Fibroblast of the conjunctiva (primary cell): ENCODE measurements around the gene TSHR.
"Not testable (repeated sequence)": the region's sequence is repeated elsewhere in the genome, so short reads cannot be mapped to it uniquely, and the experiment has no call there.

Experiments
- DNase-seq: peaks from one replicate; pipeline ENCODE4 v3.0.0-alpha.2; 2010; ENCODE audit warnings: low read depth

The TSHR gene

DNA sequence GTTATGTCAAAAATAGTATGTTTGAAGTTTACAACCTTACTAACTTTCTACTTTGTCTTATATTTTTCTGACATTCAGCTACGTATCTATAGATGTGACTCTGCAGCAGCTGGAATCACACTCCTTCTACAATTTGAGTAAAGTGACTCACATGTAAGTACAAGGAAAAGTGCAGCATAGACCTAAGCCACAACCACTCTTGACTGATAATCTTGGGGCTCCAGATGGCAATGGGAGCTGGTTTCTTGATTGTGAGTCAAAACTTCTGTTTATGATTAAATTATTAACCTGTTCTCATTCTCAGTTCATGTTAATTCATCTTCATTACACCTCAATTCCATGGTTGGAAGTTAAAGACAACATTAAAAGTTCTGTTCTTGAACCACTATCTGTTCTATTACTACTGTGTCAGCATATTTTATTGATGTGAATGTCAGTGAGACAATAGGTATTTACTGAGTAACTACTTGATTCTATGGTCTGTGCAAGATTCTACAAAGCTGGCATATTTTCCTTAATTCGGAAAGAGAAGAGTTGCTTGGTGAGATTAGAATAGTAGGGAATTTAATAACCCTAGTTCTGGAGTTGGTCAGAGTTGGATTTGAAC, 112.9 kb downstream of the TSHR start:
- DNase-seq: no peak

DNA sequence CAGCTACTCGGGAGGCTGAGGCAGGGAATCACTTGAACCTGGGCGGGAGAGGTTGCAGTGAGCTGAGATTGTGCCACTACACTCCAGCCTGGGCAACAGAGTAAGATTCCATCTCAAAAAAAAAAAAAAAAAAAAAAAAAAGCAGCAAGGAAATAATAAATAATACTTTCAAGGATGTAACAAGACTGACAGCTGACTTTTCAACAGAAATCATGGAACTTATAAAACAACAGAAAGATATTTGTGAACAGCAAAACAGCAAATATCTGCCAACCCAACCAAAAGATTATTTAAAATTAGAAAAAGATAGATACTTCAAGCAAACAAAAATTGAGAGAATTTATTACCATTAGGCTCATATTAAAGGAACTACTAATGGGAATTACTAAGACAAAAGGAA, 115.1 kb downstream of the TSHR start:
- DNase-seq: no peak

DNA sequence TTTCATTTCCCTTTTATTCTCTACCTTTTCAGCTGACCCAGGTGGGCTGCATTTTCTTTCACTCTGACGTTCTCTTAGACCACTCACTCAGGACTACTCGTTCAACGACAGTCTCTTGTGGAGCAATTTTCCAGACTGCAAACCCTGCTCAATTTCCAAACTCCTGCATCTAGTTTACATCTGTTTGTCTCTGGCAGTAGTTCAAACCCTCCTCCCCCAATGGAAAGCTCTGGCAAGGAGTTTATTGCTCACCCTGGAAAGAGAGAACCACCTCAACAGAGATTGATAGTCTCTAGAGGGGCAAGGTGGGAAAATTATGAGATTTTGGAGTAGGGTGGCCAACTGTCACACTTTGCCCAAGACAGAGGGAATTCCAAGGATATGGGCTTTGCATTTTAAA, 130.2 kb downstream of the TSHR start:
- DNase-seq: no peak

DNA sequence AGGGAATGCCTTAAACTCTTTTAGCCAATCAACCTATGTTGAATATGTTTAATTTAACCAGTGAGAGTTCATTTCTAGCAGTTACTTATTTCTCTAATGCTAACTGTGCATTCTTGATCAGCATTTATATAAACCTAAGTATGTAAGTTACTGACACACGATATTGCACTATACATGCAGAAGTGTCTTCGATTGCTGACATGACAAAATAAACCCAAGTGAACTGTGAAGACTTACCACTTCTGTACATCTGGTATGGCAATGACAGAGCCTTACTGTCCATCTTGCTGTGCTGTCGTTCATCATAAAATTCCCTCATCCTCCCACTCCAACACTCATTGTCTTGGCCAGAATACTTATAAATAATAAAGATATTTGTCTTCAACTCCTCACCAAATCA, 131.8 kb downstream of the TSHR start:
- DNase-seq: no peak

DNA sequence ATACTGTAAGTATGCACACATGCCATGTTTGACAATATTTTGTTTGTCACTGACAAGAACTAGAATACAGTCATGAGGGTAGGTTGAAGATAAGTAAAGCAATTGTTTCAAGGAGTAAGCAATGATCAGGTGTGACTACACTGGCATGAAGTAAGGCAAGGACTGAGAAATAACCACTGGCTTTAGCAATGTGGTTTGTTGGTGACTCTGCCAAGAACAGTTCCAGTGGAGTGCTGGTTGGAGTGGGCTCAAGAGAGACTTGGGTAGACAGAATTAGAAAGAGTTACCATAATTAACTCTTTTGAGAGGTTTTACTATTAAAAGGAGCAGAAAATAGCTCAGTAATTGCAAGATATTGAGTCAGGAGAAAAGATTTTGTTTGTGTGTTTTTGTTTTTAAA, 135.7 kb downstream of the TSHR start:
- no peak for DNase-seq

DNA sequence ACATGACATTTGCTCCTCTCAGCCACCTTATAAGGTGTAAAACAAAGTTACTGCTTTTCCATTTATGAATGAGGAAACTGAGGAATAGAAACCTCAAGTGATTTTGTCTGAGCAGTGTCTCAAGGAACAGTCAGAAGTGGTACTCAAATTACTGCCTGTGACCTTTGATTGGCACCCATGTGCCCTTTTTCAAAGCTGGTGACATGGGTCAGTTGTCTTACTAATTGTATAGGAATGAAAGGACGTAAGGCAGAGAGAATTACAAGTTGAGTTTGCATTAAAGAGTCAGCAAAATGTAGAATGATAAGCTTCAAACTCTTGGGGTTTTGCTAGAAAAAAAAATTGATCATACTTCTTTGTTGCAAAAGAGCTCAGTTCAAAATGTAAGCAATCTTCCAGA, 136.2 kb downstream of the TSHR start:
- no peak for DNase-seq

DNA sequence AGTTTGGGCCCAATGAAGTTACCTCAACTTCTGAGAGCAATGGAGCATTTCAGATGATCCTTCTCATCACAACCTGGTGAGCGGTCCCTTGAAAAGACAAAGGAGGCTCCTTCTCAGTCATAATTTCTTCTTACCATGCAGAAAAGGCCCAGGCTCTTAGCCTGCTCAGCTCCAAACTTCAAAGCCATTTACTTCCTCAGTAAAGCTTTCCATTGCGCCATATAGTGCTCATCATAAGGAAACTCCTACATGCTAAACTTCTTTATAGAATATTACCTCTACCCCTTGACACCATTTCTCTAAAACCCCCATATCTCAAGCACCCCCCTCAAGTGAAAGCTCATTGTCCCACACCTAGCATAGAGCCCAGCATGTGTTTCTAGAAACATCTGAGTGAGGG, 138.2 kb downstream of the TSHR start:
- DNase-seq: no peak

DNA sequence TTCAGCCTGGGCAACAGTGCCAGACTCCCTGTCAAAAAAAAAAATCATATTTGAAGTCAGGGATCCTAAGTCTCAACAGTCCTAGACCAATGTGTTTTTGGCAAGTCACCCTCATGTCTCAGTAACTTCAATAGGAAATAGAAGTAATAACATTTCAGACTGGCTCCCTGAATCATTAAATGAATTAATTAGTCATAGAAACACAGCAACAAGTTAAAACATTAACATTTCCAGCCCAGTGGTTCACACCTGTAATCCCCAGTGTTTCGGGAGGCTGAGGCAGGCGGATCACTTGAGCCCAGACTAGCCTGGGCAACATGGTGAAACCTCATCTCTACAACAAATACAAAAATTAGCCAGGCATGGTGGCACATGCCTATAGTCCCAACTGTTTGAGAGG, 140.1 kb downstream of the TSHR start:
- DNase-seq: no peak

DNA sequence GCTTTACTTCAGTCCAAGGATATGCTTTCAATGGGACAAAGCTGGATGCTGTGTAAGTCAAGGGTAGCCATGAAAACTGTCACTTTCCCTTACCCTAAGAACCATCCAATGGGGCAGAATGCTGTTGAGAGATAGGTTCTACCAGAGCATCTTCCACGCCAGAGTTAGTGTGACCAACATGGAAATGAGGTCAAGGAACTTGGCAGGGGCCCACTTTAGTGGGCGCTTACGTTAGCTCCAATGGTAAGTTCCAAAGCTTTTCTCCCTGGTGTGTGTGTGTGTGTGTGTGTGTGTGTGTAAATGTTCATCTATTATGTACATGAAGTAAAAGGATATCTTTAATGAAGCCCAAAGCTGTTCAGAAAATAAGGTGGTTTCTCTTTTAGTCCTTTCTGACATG, 141.2 kb downstream of the TSHR start:
- no peak for DNase-seq

DNA sequence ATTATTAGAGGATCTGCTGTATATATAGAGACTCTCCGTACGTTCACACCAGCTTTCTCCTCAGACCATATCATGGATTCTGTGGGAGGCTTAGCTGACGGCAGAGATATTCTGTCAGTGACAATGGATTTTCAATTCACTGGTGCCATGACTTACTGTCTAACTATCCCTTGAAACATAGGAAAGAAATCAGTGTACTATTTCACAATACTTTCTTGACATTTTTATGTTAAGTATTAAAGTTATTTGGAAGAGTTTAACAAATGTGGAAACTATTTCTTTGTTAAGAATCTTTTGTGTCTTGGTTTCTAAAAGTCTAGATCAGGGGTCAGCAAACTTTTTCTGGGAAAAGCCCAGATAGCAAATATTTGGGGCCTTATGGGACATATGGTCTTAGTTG, 146.8 kb downstream of the TSHR start:
- DNase-seq: no peak

DNA sequence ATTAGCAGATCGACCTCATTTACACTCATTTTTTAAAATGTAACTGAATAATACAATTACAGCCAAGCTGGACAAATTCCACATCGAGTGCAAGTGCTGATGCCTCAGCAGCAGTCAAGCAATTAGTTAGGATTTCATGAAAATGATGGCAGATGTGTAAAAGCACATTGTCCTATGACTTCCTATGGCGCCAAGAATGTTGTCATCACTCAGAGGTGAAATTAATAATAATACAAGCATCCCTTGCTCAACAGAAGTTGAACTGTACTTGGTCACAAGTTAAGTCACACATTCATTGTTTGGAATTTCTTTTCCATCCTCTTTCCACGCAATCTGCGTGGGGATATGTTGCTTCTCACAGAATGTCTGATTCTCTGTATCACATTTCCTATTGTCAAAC, 148.0 kb downstream of the TSHR start:
- DNase-seq: no peak

DNA sequence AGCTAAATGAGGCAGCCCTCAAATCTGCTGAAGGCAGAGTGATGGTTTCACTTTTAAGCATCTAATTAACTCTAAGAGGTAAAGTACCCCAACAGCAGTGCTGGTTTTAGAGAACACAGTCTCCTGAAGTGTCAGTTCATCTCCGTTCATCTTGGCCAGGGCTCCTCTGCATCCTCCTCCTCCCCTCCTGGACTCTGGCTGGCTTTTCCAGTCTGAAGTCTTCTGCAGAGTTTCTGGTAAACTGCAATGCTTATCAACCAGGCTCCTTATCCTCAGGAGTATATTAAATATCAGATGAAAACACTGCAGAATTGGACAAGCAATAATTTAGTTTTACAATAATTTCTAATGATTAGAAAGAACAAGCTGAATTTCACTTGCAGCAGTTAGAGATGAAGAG, 150.0 kb downstream of the TSHR start:
- no peak for DNase-seq

DNA sequence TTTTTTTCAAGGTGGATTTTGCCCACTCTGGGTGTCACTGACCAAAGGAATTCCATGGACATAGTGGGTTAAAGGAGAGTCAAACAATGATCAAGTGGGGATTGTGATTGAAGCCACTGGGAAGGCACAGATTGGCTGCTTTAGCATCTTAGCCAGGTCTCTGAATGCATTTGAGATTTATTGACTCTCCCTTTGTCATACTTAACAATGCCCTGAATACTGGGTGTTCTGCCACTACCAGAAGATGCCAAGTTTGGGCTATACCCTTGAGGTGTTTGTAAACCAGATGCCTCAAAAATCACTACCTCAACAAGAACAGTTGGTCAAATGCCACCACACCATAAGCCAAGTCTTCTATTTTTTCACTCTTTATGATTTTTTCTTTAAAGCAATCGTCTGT, 150.5 kb downstream of the TSHR start:
- DNase-seq: no peak

DNA sequence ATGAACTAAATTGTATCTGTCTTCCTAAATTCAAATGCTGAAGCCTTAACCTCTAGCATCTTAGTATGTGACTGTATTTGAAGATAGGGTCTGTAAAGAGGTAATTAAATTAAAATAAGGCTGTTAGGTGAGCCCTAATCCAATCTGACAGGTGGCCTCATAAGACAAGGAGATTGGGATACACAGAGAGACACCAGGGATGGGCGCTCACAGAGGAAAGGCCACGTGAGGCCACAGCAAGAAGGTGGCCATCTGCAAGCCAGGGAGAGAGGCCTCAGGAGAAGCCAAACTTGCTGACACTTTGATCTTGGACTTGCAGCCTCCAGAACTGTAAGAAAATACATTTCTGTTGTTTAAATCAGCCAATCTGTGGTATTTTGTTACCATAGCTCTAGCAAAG, 154.8 kb downstream of the TSHR start:
- no peak for DNase-seq

DNA sequence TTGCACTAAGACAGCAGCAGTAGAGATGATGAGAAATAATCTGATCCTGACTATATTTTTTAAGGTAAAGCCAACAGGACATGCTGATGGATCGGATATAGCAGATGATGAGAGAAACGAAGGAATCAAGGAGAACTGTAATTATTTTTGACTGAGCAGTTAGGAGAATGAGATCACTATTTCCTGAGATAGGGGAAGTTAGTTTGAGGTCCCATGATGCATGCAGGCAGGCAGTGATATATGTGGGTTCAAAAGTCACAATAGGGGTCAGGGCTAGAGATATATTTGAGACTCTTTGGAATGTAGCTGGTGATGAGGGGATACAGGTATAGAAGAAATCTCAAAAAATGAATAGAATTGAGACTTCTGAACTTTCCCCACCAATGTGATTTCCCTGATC, 157.8 kb downstream of the TSHR start:
- no peak for DNase-seq

DNA sequence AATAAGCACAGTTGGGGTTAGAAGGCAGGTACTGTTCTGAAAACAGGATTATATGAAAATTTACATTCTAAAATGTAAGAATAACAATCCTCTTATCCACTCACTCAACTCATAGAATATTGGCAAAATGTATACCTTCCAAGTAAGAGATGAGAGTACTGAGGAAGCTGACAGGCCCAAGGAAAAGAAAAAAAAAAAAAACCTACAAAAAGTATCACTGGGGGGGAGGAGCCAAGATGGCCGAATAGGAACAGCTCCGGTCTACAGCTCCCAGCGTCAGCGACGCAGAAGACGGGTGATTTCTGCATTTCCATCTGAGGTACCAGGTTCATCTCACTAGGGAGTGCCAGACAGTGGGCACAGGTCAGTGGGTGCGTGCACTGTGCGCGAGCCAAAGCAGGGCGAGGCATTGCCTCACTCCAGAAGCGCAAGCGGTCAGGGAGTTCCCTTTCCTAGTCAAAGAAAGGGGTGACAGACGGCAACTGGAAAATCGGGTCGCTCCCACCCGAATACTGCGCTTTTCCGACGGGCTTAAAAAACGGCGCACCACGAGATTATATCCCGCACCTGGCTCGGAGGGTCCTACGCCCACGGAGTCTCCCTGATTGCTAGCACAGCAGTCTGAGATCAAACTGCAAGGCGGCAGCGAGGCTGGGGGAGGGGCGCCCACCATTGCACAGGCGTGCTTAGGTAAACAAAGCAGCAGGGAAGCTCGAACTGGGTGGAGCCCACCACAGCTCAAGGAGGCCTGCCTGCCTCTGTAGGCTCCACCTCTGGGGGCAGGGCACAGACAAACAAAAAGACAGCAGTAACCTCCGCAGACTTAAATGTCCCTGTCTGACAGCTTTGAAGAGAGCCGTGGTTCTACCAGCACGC, 158.8 kb downstream of the TSHR start:
- DNase-seq: not testable (repeated sequence)

DNA sequence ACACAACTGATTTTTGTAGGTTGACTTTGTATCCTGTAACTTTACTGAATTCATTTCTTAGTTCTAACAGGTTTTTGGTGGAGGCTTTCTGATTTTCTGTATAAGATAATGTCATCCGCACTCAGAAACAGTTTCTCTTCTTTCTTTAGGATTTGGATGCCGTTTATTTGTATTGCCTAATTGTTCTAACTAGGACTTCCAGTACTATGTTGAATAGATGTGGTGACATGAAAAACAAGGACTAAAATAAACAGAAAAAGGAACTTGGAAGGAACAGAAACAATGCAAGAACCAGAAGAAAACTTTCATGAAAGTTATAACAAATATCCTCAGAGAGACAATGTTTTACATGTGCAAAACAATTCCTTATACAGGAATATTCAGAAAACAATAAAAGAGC, 165.1 kb downstream of the TSHR start:
- no peak for DNase-seq

DNA sequence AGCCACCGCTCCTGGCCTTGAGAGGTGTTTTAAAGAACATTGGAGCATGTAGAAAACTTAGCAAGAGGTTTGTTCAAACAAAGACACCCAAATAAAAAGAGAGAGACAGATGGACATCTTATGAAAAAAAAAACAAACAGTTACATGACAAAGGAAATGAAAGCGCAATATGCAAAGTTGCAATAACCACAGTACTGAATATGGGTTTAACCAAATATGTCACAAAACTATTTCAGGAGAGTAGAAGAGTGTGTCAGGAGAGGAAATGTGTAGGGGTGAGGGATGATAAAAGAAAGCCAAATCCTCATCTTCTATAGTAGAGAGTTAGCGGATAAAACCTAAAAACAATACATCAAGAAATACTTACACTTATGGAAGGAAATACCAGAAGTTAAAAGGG, 166.9 kb downstream of the TSHR start:
- DNase-seq: no peak

DNA sequence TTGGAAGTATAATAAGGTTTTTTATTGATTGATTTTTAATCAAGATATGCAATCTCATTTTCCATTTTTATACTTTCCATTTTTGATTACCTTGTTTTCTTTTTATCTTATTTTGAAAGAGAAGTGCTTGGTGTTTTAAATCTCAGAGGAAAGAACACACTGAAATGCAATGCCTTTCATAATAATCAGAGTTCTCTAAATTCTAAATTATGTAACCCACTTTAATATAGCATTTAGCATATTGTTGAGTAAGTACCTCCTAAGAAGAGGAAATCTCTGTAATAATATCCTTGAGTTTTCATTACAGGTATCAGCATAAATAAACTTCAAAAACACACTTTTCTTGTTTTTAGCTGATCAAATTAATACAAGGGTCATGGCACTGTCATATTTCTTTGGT, 168.4 kb downstream of the TSHR start:
- no peak for DNase-seq

DNA sequence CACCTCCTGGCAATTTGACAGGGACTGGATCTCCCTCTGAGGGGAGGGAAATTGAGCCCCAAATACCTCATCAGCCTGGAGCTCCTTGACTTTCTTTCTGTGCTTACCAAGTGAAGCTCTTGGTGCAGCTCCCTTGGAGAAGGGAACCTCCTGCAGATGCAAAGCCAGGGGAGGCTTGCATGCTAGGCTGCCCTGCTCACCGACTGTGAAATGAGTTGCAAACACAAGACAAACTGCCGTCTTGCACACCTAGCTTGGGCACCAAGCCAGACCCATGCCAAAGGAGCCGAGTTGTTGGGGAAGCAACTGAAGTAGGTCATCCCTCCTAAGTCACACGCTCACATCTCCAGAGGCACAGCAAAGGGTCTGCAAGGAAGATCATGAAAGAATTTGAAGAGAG, 170.1 kb downstream of the TSHR start:
- DNase-seq: no peak

DNA sequence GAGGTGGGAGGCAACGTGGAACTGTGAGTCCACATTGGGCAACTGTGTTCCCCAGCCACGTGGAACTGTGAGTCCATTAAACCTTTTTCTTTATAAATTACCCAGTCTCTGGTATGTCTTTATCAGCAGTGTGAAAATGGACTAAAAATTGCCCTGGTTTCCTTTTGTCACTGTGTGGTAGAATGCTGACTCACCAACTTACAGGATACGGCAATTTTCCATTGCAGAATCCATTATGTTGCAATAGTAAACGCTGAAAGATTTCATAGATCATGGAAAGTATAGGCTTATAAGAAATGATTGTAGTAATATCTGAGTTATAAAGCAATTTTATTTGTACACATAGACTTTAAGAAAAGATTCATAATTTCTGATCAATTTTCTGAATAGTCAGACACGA, 172.4 kb downstream of the TSHR start:
- no peak for DNase-seq

DNA sequence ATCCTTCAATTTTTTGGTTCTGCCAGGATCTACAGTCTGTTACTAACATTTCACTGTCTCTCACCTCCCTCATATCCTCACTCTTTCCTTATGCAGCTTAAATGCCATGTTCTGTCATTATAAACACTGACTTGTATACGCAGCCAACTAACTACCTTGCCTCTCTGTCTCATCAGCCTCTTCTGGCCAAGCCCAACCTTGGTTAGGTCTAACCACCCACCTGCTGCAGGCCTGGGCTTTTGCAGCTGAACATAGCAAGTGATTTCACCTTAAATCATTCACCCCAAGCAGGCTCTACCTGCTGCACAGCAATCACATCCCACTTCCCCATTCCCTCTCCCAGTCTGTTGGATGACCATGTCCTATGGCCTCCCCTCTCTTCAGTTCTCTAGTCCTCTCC, 173.8 kb downstream of the TSHR start:
- no peak for DNase-seq

DNA sequence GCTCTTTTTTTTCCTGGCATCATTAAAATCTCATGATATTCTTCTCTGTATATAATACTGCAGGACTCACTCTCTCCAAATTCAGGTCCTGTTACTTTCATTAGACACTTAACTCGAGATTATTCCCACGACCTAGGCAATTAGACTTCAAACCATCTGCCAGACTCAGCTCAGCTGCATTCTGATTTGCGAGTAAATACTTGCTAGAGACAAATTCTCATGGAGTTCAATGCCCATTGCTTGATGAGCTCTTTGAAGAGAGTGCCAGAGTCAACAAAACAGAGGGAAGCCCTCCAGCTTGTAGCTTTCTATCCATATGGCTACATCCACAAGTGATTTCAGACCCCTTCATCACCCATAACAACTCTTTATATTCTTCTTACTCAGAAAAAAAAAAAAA, 177.0 kb downstream of the TSHR start:
- no peak for DNase-seq

DNA sequence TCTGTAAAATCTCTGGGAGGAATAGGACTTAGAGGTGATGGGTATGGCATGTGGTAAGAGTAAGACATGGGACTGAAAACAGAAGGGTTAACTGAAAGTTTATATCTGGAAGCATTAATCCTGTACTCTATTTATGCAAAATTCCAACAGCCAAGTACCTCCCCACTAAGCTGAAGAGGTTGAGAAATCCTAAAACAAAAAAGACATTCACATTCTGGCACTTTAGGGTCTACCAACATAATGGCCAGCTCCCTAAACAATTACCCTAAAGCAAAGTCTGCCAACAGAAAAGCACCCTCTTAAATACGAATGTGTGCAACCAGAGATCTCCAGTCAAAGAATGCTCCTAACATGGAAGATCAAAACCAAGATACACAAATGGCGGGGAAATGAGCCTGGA, 178.0 kb downstream of the TSHR start:
- no peak for DNase-seq
